ENCODE results near the gene LENG8.
"Not testable (repeated sequence)": the region's sequence is repeated elsewhere in the genome, so short reads cannot be mapped to it uniquely, and the experiment has no call there.

Gene LENG8

GRCh38 chr19:54464044-54464629, 15.1 kb downstream of the LENG8 start:
- H3K4me1 ChIP-seq, result no peaks in the 10 kb centered on the region; the same call in none of the 2 replicates
- in situ Hi-C loops (cut with MboI; ENCODE audit: low sequenced_read_pairs), result loop anchor here (25.0 kb wide), 1 partner anchor 1198 kb away; the partner anchor contains the start of gene U2AF2

DNA sequence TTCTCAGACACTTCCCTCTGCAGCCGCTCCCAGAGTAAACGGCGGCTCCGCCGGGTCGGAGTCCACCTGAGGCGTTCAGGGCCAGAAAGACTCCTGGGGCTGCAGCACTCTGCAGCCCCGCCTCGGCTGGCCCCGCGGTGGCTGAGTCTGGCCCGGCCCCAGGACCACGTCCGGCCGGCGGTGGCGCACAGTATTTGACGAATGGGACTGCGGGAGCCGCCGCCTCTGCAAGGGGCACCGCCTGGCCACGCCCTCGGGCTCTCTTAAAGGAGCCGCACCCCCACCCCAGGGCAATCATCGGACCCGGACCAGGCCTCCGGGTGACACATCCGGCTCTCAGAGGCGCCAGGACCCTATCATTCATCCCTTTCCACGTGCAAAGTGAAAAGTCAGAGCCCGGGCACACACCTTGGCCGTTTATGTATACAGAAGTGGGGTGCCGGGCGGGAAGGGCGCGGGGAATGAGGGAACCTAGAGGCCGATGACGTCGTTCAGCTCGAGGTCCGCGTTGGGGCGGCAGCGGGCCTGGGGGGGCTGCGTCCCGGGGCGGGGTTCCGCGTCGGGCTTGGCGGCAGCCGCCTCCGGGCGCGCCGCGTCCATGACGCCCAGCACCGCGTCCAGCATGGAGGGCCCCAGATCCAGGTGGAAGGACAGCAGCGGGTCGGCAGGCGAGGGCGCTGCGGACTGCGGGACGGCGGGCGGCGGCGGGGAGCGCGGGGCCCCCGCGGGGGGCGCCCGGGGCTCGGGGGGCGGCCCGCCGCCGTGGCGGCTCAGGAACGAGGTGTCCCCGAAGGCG, 15.8 kb downstream of the LENG8 start:
- Histone ChIP-seq H3K9me3 (no peaks in the 10 kb centered on the region), H3K27me3 (ENCODE audit: low read depth) (peaks cover 6% of the 10 kb centered on the region), H3K36me3 (replicated peaks) (peaks cover 23% of the 10 kb centered on the region), H3K4me3 (peak overlapping the region; percentile 59), H3K4me1 (no peaks in the 10 kb centered on the region; the same call in none of the 2 replicates)
- peak; percentile 81 to 94 for DNase-seq (ENCODE audit: low spot score in 2 of 2)
- in situ Hi-C loops (cut with MboI; ENCODE audit: low sequenced_read_pairs), result loop anchor here (25.0 kb wide), 1 partner anchor 1197 kb away; the partner anchor contains the start of gene U2AF2

More at GRCh38 chr19:54464044-54464629, 15.1 kb downstream of the LENG8 start:
- Histone ChIP-seq H3K36me3 (replicated peaks) (peaks cover 27% of the 10 kb centered on the region), H3K9me3 (no peaks in the 10 kb centered on the region), H3K27me3 (ENCODE audit: low read depth) (no peaks in the 10 kb centered on the region), H3K4me3 (peak overlapping the region; percentile 59)
- DNase-seq (ENCODE audit: low spot score in 2 of 2), result peak; percentile 82 to 96

DNA sequence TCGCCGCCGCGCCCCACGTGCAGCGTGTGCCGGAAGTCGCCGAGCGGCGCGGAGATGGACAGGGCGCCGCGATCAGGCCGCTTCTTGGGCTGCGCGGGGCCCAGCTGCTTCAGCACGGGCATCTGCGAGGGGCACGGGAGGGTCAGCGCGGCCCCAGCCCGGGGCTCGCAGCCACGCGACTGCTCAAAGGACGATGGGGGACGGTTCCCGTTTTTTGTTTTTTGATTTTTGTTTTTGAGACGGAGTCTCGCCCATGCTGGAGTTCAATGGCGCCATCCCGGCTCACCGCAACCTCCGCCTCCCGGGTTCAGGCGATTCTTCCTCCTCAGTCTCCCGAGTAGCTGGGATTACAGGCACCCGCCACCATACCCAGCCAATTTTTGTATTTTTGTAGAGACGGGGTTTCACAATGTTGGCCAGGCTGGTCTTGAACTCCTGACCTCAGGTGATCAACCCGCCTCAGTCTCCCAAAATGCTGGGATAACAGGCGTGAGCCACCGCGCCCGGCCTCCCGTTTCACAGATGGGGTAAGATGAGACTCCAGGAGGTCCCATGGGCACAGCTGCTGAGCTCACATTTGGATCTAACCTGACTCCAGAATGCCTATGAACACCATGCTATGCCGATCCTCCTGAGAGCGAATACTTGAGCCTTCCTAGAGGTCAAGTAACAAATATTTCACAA, 16.6 kb downstream of the LENG8 start:
- no peak for DNase-seq (ENCODE audit: low spot score in 2 of 2)
- Histone ChIP-seq H3K27me3 (ENCODE audit: low read depth) (peaks cover 14% of the 10 kb centered on the region), H3K4me1 (no peaks in the 10 kb centered on the region; the same call in none of the 2 replicates), H3K4me3 (no peak overlapping the region), H3K9me3 (no peaks in the 10 kb centered on the region), H3K36me3 (replicated peaks) (peaks cover 18% of the 10 kb centered on the region)
- in situ Hi-C loops (cut with MboI; ENCODE audit: low sequenced_read_pairs), result loop anchor here (25.0 kb wide), 1 partner anchor 1197 kb away; the partner anchor contains the start of gene U2AF2

- not testable (repeated sequence) for H3K9me3 ChIP-seq; H3K4me1 ChIP-seq; H3K4me3 ChIP-seq; DNase-seq (ENCODE audit: low spot score in 2 of 2)
- H3K36me3 ChIP-seq (replicated peaks), result peaks cover 14% of the 10 kb centered on the region
- H3K27me3 ChIP-seq (ENCODE audit: low read depth), result peaks cover 19% of the 10 kb centered on the region
- in situ Hi-C loops (cut with MboI; ENCODE audit: low sequenced_read_pairs), result loop anchor here (25.0 kb wide), 1 partner anchor 1196 kb away; the partner anchor contains the start of gene U2AF2
These were observed 17.1 kb downstream of the LENG8 start for GRCh38 chr19:54466110-54466480.

DNA sequence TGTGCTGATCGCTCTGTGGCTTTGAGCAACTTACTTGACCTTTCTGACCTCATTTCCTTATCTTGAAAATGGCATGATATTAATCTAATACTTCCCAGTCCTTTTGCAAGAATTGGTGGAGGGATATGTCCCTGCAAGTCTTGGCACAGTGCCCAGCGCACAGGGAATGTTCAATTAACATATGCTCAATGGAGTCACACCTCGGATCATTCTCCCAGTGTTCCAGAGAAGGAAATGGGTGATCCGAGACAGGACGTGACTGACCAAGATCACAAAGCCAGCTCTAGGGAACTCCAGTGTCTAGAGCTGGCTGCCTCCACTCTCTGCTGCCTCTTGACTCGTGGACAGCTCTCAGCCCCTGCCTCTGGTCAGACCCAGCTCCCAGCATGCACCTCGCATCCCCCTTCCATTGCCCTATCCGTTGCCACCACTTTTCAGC, 20.5 kb downstream of the LENG8 start:
- H3K4me1 ChIP-seq, result no peaks in the 10 kb centered on the region
- no peak overlapping the region for H3K4me3 ChIP-seq
- H3K36me3 ChIP-seq (replicated peaks), result no peaks in the 10 kb centered on the region
- in situ Hi-C loops (cut with MboI; ENCODE audit: low sequenced_read_pairs), result loop anchor here (25.0 kb wide), 1 partner anchor 1193 kb away; the partner anchor contains the start of gene U2AF2
- no peaks in the 10 kb centered on the region for H3K9me3 ChIP-seq
- peaks cover 30% of the 10 kb centered on the region for H3K27me3 ChIP-seq (ENCODE audit: low read depth)
- DNase-seq (ENCODE audit: low spot score in 2 of 2), result peak in 1 of 2 experiments; percentile 54

DNA sequence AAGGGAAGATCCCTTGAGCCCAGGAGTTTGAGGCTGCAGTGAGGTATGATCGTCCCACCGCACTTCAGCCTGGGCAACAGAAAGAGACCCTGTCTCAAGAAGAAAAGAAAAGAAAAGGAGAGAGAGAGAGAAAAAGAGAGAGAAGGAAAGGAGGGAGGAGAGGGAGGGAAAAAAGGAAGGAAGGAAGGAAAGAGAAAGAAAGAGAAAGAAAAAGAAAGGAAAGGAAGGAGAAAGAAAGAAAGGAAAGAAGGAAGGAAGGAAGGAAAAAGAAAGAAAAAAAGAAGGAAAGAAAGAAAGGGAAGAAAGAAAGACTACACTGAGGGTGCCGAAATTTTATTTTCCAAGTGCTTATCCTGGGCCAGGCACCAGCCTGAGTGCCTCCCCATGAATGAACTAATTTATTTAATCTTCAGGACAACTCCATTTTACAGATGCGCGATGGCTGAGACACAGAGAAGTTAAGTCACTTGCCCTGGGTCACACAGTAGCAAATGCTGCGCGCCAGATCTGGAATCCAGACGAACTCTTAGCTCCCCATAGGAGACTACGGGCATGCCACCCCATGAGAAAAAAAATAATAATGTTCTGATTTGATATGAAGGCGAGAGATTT, 21.4 kb downstream of the LENG8 start:
- Histone ChIP-seq H3K4me1 (no peaks in the 10 kb centered on the region), H3K27me3 (ENCODE audit: low read depth) (peaks cover 30% of the 10 kb centered on the region), H3K36me3 (replicated peaks) (no peaks in the 10 kb centered on the region), H3K9me3 (no peaks in the 10 kb centered on the region), H3K4me3 (no peak overlapping the region)
- in situ Hi-C loops (cut with MboI; ENCODE audit: low sequenced_read_pairs), result loop anchor here (25.0 kb wide), 1 partner anchor 1192 kb away; the partner anchor contains the start of gene U2AF2
- DNase-seq (ENCODE audit: low spot score in 2 of 2), result no peak

- H3K36me3 ChIP-seq (replicated peaks), result no peaks in the 10 kb centered on the region
- H3K9me3 ChIP-seq, result no peaks in the 10 kb centered on the region
- in situ Hi-C loops (cut with MboI; ENCODE audit: low sequenced_read_pairs), result loop anchor here (25.0 kb wide), 1 partner anchor 1191 kb away; the partner anchor contains the start of gene U2AF2
- DNase-seq (ENCODE audit: low spot score in 2 of 2), result no peak
- H3K4me3 ChIP-seq, result no peak overlapping the region
- H3K4me1 ChIP-seq, result no peaks in the 10 kb centered on the region
- peaks cover 30% of the 10 kb centered on the region for H3K27me3 ChIP-seq (ENCODE audit: low read depth)
These were observed 22.2 kb downstream of the LENG8 start for GRCh38 chr19:54470991-54471782.

DNA sequence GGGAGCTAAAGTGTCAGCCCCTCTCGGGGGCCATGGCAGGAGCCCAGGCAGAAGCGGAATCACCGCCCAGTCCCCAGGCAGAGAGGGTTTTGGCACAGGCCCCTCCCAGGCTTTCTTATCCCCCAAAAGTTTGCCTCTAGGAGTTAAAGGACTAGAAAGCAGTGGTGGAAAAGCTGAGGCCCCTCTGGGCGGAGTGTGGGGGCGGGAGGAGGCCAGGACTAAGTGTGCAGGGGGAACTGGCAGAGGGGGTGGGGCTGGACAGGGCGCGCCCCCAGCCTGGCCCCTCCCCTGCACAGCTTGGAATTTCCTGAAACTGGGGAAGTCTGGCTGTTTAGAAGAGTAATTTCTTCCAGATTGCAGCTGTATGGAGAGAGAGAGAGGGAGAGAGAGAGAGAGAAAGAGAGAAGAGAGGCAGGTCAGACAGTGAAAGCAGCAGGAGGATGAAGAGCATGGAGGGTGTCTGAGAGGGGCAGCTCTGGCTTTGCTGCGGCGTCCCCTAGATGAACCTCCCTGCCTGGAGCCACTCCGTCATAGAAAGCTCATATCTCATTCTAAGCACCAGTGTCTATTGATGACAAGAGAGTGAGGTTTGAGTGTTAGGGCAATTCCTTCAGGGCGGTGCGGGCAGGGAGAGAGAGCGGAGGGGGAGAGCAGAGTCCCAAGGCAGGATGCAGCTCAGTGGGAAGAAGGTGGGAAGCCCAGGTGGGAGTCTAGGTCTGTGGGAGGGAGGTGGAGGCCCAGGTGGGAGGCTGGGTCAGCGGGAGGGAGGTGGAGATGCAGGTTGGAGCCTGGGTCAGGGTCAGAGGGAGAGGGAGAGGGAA, 24.3 kb downstream of the LENG8 start, which contains the start of gene CDC42EP5:
Gene CDC42EP5 (minus strand): TSS at position 226 of the 821 bp plus-strand sequence. CDS start 7,749 bp downstream, outside the sequence.
- in situ Hi-C loops (cut with MboI; ENCODE audit: low sequenced_read_pairs), result loop anchor here (25.0 kb wide), 1 partner anchor 1189 kb away; the partner anchor contains the start of gene U2AF2
- peaks cover 30% of the 10 kb centered on the region for H3K27me3 ChIP-seq (ENCODE audit: low read depth)
- no peak for DNase-seq (ENCODE audit: low spot score in 2 of 2)
- H3K4me3 ChIP-seq, result no peak within 1 kb of the TSS
- H3K4me1 ChIP-seq, result no peaks in the 10 kb centered on the region
- H3K9me3 ChIP-seq, result no peaks in the 10 kb centered on the region
- no peaks in the 10 kb centered on the region for H3K36me3 ChIP-seq (replicated peaks)

DNA sequence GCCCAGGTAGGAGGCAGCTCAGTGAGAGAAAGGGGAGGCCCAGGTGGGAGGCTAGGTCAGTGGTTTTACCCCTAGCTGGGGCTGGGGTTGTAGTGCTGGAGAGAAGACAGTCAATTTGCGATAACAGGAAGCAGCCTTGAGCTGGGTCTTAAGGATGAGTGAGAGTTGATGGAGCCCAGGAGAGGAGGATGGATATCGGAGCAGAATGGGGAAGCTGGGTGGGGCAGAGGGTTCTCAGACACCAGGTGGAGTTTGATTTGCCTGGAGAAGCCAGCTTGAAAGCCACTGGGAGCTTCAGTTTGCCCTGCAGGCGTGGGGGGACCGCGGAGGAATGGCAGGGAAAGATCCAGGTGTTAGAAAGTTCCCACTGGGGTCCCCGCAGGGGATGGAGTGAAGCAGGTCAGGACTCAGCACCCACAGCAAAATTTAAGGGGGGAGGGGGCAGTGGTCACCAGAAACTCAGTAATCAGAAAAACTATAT, 24.9 kb downstream of the LENG8 start:
- Histone ChIP-seq H3K4me1 (no peaks in the 10 kb centered on the region), H3K4me3 (no peak overlapping the region), H3K27me3 (ENCODE audit: low read depth) (peaks cover 30% of the 10 kb centered on the region), H3K36me3 (replicated peaks) (no peaks in the 10 kb centered on the region), H3K9me3 (no peaks in the 10 kb centered on the region)
- in situ Hi-C loops (cut with MboI; ENCODE audit: low sequenced_read_pairs), result loop anchor here (25.0 kb wide), 1 partner anchor 1188 kb away; the partner anchor contains the start of gene U2AF2
- no peak for DNase-seq (ENCODE audit: low spot score in 2 of 2)

- H3K27me3 ChIP-seq (ENCODE audit: low read depth), result peaks cover 18% of the 10 kb centered on the region
- in situ Hi-C loops (cut with MboI; ENCODE audit: low sequenced_read_pairs), result no loop called here
- DNase-seq (ENCODE audit: low spot score in 2 of 2), result no peak
- H3K4me3 ChIP-seq, result no peak overlapping the region
- H3K4me1 ChIP-seq, result no peaks in the 10 kb centered on the region
- no peaks in the 10 kb centered on the region for H3K36me3 ChIP-seq (replicated peaks)
- no peaks in the 10 kb centered on the region for H3K9me3 ChIP-seq
These were observed 26.7 kb downstream of the LENG8 start for GRCh38 chr19:54475706-54476105.

GRCh38 chr19:54477650-54478049, 28.7 kb downstream of the LENG8 start:
- Histone ChIP-seq H3K9me3 (no peaks in the 10 kb centered on the region), H3K27me3 (ENCODE audit: low read depth) (peaks cover 9% of the 10 kb centered on the region), H3K4me1 (no peaks in the 10 kb centered on the region), H3K36me3 (replicated peaks) (no peaks in the 10 kb centered on the region), H3K4me3 (no peak overlapping the region)
- in situ Hi-C loops (cut with MboI; ENCODE audit: low sequenced_read_pairs), result no loop called here
- DNase-seq (ENCODE audit: low spot score in 2 of 2), result no peak

Data from HAP-1 (cell line).